NCI-H1092 (cell line): ENCODE measurements around the gene TRPC6.
A peak's percentile ranks its signal among the peaks of the same experiment; 100 is the strongest.
"Not testable (repeated sequence)": the region's sequence is repeated elsewhere in the genome, so short reads cannot be mapped to it uniquely, and the experiment has no call there.

ENCODE experiments used
- DNase-seq: peaks from one replicate; lab custom pipeline; 2025; lab: John Stamatoyannopoulos, UW

The TRPC6 gene

DNA sequence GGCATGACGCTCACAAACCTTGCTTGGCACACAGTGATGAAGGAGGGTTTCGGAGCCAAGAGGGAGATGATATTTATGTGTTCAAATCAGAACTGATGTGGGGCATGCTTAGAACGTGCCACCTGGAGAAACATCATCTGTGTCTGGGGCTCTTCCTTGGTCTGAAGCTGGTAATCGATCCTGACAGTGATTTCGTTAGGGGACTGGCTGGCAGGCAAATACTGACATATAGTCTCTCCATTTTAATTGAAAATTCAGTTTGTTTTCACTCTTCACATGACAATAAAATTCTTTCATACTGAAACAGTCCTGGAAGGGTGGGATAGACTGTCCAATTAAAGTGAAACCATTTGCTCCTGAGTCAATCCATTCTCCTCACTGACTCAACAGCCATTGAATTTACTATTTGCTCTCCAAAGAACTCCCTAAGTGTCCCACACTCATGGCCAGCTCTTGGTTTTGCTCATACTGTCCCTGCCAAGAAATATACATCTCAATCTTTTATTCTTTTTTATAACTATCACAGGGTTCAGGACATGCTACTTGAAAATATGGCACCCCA, 134.8 kb downstream of the TRPC6 start:
- no peak for DNase-seq

- no peak for DNase-seq
Observed at GRCh38 chr11:101446726-101447125, 137.1 kb downstream of the TRPC6 start.

DNA sequence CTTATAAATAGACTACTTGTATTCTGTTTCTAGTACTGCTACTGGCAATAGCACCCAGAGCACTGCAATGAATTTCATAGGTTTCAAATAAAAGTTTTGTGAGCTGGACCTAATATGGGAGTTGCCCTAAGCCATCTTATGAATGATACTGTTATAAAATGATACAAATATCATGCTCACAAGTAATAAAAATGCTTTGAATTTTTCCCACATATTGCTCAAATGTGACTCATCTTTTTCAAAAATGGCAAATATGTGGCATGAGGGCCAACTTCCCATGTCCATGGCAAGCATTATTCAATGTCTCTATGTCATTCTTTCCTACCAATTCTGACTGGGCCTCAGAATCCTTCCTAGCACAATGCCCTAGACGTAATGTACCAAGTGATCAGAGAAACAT, 137.6 kb downstream of the TRPC6 start:
- DNase-seq: no peak

- DNase-seq: no peak
Observed at GRCh38 chr11:101445761-101446160, 138.0 kb downstream of the TRPC6 start.

GRCh38 chr11:101444851-101445250, 139.0 kb downstream of the TRPC6 start:
- no peak for DNase-seq

DNA sequence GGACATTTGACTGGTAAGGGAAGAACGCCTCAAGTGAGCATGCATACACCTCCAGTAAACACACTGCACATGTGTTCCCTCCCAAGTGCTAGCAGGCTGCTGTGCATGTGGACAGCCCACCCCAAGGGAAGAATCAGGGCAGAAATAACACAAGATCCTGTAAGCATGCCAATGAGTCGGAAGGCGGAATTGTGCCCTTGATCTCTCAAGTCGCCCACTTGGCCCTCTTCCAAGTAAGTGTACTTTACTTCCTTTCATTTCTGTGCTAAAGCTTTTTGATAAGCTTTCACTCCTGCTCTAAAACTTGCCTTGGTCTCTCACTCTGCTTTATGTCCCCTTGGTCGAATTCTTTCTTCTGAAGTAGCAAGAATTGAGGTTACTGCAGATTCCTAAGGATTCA, 139.6 kb downstream of the TRPC6 start:
- DNase-seq: no peak

DNA sequence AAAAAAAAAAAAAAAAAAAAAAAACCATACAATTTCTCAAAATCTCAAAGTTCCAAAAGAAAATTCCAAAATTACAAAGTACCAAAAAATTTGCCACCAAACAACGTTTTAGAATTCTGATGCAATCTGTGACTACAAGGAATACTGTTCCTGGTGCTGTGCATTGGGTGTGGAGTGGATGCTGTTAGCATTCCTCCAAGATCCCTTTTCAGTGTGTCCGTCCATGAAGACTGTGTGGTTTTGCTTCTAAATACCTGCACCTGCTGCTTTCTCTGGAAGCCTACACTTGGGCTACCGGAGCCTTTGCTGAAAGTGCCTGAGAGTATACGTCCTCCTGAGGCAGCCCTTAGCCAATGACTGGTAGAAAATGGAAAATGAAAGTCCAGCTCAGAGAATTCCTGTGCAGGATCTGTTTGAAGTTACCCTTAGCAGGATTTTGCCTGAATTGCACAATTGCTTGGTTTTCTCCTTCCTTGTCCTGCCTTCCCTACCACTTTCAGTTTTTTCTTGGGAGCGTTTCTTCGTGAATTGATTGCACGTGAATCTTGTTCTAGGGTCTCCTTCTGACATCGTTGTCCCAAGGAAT, 140.8 kb downstream of the TRPC6 start:
- no peak for DNase-seq

GRCh38 chr11:101442171-101442570, 141.6 kb downstream of the TRPC6 start:
- no peak for DNase-seq

DNA sequence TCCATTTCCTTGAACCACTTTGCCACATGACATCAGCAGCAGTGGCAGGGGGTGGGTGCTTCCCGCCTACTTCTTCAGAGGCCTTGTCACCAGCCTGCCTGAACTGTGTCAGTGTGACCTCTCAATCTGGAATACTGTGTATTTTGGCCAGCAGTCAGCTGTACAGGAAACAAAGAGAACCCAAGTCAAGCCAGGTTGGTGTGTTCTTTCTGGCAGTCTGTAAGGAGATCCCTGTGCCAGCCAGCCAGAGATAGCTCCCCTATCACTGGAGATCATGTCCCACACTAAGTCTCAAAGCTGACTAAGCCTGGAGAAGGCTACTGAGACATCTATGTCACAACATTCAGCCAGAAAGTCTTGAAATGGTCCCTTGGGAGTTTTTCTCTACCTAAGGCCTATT, 142.1 kb downstream of the TRPC6 start:
- DNase-seq: no peak

DNA sequence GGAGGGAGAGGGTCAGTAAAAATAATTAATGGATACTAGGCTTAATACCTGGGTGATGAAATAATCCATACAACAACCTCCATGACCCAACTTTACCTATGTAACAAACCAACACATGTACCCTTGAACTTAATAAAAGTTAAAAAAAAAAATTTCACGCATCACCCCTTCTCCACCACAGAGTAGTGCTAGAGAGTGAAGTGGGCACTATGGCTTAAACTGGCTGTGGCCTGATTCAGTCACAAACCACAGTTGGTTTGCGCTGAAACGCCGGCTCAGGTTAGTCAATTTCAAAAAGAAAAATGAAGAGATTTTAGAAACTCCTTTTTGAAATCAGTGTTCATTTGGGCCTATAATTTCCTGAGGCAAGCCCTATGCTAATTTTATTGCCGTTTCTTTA, 144.3 kb downstream of the TRPC6 start:
- DNase-seq: no peak

GRCh38 chr11:101438708-101439107, 145.1 kb downstream of the TRPC6 start:
- DNase-seq: not testable (repeated sequence)

GRCh38 chr11:101438126-101438525, 145.7 kb downstream of the TRPC6 start:
- no peak for DNase-seq

GRCh38 chr11:101436511-101437142, 147.2 kb downstream of the TRPC6 start:
- DNase-seq: peak; percentile 18

GRCh38 chr11:101435408-101435973, 148.3 kb downstream of the TRPC6 start:
- DNase-seq: no peak

GRCh38 chr11:101434026-101434643, 149.7 kb downstream of the TRPC6 start:
- no peak for DNase-seq

DNA sequence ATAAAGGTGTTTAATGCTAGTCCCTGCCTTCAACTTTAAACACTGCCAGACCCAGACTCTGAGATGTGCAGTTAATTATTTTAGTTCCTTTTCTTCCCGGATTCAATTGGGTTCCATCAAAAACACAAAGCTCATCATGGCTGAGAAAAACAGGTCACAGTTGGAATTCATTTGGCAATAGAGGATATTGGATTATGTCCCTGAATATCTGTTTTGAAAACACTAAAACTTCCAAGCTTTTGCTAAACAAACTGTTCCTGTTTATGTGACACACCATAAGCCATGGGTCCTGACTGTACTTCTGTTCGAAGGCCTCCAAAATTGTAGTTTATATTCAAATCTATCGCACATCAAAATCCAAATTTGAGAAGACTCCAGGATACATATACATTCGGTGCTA, 150.7 kb downstream of the TRPC6 start:
- DNase-seq: no peak

- DNase-seq: no peak
Observed at GRCh38 chr11:101429703-101430540, 153.9 kb downstream of the TRPC6 start.

DNA sequence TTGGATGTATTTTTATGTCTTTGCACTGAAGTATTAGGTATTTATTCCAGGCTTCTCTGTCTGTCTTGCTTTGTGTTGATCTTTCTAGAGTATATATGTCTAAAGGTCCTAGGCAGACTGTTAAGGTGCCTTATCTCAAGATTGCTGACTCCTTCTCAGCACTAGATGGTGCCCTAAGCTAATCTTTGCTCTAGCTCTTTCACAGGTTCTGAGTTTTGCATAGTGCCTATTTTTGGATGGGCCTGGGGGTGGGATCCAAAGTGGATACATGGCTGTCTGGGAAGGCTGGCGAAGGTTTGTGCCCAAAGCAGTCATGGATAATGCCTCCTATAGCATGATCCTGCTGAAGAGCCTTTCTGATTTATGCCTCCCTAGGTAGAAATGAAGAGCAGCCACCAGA, 154.9 kb downstream of the TRPC6 start:
- no peak for DNase-seq

DNA sequence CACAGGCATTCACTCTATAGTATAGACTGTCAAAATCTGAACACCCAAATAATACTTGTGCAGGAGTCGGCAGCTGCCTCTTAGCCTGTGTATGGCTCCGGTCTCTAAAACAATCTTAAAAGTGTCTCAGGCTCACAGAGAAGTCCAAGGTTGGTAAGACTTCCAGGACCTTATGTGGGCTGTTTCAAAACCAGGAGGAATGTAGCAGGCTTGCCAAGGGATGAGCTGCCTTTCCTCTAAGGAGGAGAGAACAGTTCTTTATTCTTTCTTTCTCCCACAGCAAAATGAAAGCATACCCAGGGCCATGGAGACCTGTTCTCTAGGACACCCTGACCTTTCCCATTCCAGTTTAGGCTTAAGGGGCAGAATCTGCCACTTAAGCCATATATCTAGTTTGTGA, 176.5 kb downstream of the TRPC6 start:
- DNase-seq: no peak
